HG02943 (cell line): Measurements from ENCODE around the gene ANKAR.
"Not testable (repeated sequence)": the region's sequence is repeated elsewhere in the genome, so short reads cannot be mapped to it uniquely, and the experiment has no call there.

Experiments
- ATAC-seq: cut with Tn5 transposase; IDR thresholded peaks from one replicate; pipeline ENCODE4 v1.9.1; 2021; ENCODE audit warnings: mild to moderate bottlenecking, low read depth, moderate library complexity; ENCODE audit not compliant: unreplicated experiment

The ANKAR gene

GRCh38 chr2:189657867-189658266 lies 16.6 kb upstream of the ANKAR start:
- ATAC-seq, result peak; percentile 47

- ATAC-seq, result no peak
These were observed 15.9 kb upstream of the ANKAR start for GRCh38 chr2:189658306-189659212.

GRCh38 chr2:189659734-189660133 lies 14.7 kb upstream of the ANKAR start:
- ATAC-seq, result no peak

GRCh38 chr2:189660803-189661147 lies 13.7 kb upstream of the ANKAR start:
- no peak for ATAC-seq

- peak; percentile 91 for ATAC-seq
These were observed 13.1 kb upstream of the ANKAR start, which contains the start of gene ASNSD1 for GRCh38 chr2:189661148-189661956. Gene ASNSD1 (plus strand): TSS chr2:189661459. CDS start chr2:189666133, 4,674 bp downstream.

GRCh38 chr2:189661957-189662321 lies 12.5 kb upstream of the ANKAR start:
- ATAC-seq, result no peak

GRCh38 chr2:189662669-189663226 lies 11.7 kb upstream of the ANKAR start:
- ATAC-seq, result no peak

- not testable (repeated sequence) for ATAC-seq
These were observed 11.2 kb upstream of the ANKAR start for GRCh38 chr2:189663319-189663718.

- ATAC-seq, result no peak
These were observed 4.6 kb upstream of the ANKAR start for GRCh38 chr2:189669913-189670312.

GRCh38 chr2:189673661-189674373 lies 653 bp upstream of the ANKAR start:
- peak; percentile 19 for ATAC-seq

GRCh38 chr2:189676471-189676870 lies 2.0 kb downstream of the ANKAR start:
- ATAC-seq, result no peak

- no peak for ATAC-seq
These were observed 4.8 kb downstream of the ANKAR start for GRCh38 chr2:189679226-189679625.

GRCh38 chr2:189681203-189681602 lies 6.7 kb downstream of the ANKAR start:
- no peak for ATAC-seq

- no peak for ATAC-seq
These were observed 7.4 kb downstream of the ANKAR start for GRCh38 chr2:189681903-189682302.

GRCh38 chr2:189683348-189683747 lies 8.9 kb downstream of the ANKAR start:
- no peak for ATAC-seq

- ATAC-seq, result no peak
These were observed 10.3 kb downstream of the ANKAR start for GRCh38 chr2:189684811-189685210.

- ATAC-seq, result no peak
These were observed 11.2 kb downstream of the ANKAR start for GRCh38 chr2:189685540-189686229.

GRCh38 chr2:189687796-189688195 lies 13.3 kb downstream of the ANKAR start:
- ATAC-seq, result not testable (repeated sequence)

GRCh38 chr2:189696223-189696622 lies 21.8 kb downstream of the ANKAR start:
- no peak for ATAC-seq
